HUES6 (cell line): ENCODE measurements around the gene CABS1.

Experiments
- H3K27ac ChIP-seq: 2 replicates; pipeline ENCODE4 v1.7.0; 2013; ENCODE audit warnings: low read depth, mild to moderate bottlenecking, low read length, inconsistent platforms
- H3K27me3 ChIP-seq: 2 replicates; pipeline ENCODE4 v1.6.1; 2013; ENCODE audit warnings: low read length; ENCODE audit not compliant: control insufficient read depth, insufficient read depth
- H3K36me3 ChIP-seq: 2 replicates; pipeline ENCODE4 v1.6.1; 2013; ENCODE audit warnings: low read length; ENCODE audit not compliant: control insufficient read depth, insufficient read depth
- H3K4me1 ChIP-seq: 2 replicates; pipeline ENCODE4 v1.6.1; 2013; ENCODE audit warnings: low read length; ENCODE audit not compliant: control insufficient read depth, insufficient read depth
- H3K4me3 ChIP-seq: 2 replicates; pipeline ENCODE4 v1.5.1; 2013; ENCODE audit warnings: low read depth, low read length
- H3K9ac ChIP-seq: one replicate; pipeline ENCODE4 v1.6.1; 2013; ENCODE audit warnings: mild to moderate bottlenecking, low read length
- H3K9me3 ChIP-seq: 2 replicates; pipeline ENCODE4 v1.6.1; 2013; ENCODE audit warnings: low read depth, low read length; ENCODE audit not compliant: control insufficient read depth, insufficient read depth

CABS1 gene

DNA sequence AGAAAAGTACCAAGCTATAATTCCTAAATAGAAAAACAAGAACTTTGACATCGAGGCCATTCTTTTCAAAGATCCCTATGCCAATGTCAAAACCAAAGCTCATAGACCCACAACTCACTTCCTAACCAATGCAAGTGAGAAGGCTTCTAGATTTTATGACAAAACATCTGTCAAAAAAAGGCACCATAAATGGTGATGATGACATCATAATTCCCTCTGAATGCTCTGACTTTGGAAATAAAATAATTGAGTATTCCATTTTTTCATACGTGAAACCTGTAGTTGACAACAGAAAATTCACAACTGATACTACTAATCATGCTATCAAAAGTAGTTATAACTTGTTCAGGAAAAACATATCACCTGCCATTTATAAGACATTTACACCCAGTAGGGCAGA, 8.7 kb upstream of the CABS1 start:
- H3K9me3 ChIP-seq, result no peaks in the 10 kb centered on the region
- H3K27ac ChIP-seq, result no peak overlapping the region
- no peaks in the 10 kb centered on the region for H3K4me1 ChIP-seq
- H3K27me3 ChIP-seq, result no peaks in the 10 kb centered on the region; the same call in 1 of the 2 replicates
- no peak overlapping the region for H3K4me3 ChIP-seq
- H3K36me3 ChIP-seq, result no peaks in the 10 kb centered on the region
- H3K9ac ChIP-seq, result no peak overlapping the region

- no peak overlapping the region for H3K4me3 ChIP-seq
- H3K4me1 ChIP-seq, result no peaks in the 10 kb centered on the region
- H3K36me3 ChIP-seq, result no peaks in the 10 kb centered on the region
- H3K9me3 ChIP-seq, result no peaks in the 10 kb centered on the region
- H3K27ac ChIP-seq, result no peak overlapping the region
- H3K27me3 ChIP-seq, result no peaks in the 10 kb centered on the region
- no peak overlapping the region for H3K9ac ChIP-seq
Observed at GRCh38 chr4:70336043-70336442, 1.3 kb downstream of the CABS1 start.

GRCh38 chr4:70337886-70338420, 3.2 kb downstream of the CABS1 start:
- no peaks in the 10 kb centered on the region for H3K9me3 ChIP-seq
- H3K9ac ChIP-seq, result no peak overlapping the region
- no peak overlapping the region for H3K4me3 ChIP-seq
- no peaks in the 10 kb centered on the region for H3K4me1 ChIP-seq
- H3K27ac ChIP-seq, result no peak overlapping the region
- no peaks in the 10 kb centered on the region for H3K27me3 ChIP-seq
- no peaks in the 10 kb centered on the region for H3K36me3 ChIP-seq

DNA sequence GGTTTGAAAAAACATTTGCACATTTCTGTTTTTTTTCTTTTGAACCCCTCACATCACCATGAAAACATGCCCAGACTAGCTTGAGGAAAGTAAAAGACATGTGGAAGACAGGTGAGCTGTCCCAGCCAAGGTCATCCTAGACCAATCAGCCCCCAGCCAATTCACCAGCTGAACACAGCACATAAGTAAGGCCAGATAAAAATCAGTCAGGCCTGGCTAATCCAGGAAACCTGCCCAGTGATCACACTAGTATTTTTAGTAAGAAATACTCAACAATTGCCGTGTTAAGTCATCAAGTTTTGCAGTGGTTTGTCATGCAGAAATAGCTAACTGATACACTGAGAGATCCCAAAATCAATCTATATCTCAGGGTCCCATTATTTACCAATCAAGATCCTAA, 21.4 kb downstream of the CABS1 start:
- no peaks in the 10 kb centered on the region for H3K36me3 ChIP-seq
- H3K9me3 ChIP-seq, result no peaks in the 10 kb centered on the region; the same call in 1 of the 2 replicates
- no peak overlapping the region for H3K9ac ChIP-seq
- peaks cover 2% of the 10 kb centered on the region; the same call in 1 of the 2 replicates for H3K4me1 ChIP-seq
- H3K27me3 ChIP-seq, result no peaks in the 10 kb centered on the region
- no peak overlapping the region for H3K4me3 ChIP-seq
- no peak overlapping the region for H3K27ac ChIP-seq

DNA sequence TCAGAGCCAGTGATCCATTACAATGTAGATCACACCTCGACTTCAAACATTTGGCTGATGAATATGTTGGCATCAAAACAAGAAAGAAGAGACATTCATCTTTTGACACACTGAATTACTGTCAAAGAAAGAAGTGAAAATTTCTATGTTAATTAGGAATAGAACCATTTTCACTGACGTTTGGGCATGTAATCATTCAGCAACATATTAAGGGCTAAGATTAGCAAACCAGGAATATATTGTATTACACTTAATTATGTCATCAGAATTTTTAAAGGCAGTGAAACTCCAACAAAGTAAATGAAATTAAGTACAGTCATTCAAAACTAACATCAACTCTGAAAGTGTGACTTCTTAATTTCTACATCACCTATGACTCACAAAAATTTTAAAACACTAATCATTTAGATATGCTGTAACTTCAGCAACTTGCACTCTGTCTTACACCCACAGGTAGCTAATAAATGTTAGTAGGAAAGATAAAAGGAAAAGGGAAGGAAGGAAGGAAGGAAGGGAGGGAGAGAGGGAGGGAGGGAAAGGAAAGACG, 24.4 kb downstream of the CABS1 start:
- Histone ChIP-seq H3K27me3 (no peaks in the 10 kb centered on the region), H3K4me1 (peaks cover 2% of the 10 kb centered on the region; the same call in 1 of the 2 replicates), H3K36me3 (no peaks in the 10 kb centered on the region), H3K9ac (no peak overlapping the region), H3K27ac (no peak overlapping the region), H3K9me3 (no peaks in the 10 kb centered on the region; the same call in 1 of the 2 replicates), H3K4me3 (no peak overlapping the region)

DNA sequence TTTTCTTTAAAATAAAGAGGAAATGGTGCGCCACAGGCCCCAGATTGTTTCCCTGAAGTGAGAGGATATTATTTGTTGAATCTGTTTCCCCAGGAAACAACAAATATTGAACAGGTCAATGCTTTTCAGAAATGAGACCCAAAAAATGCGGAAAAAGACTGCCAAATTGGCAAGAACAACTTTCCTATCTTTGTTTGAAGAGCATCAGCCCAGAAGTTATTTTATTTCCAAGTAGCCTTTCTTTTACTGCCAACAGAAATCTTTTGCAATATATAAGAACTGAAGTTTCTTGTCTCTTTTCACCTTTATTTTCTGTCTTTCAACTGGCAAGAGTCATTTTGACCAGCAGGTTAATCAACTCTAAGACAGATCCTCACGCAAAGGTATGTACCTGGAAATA, 25.7 kb downstream of the CABS1 start, which contains the start of gene SMR3A:
Gene SMR3A (plus strand): TSS at position 301 of the 400 bp plus-strand sequence. CDS start 1,356 bp downstream, outside the sequence.
- Histone ChIP-seq H3K9me3 (no peaks in the 10 kb centered on the region; the same call in 1 of the 2 replicates), H3K4me1 (no peaks in the 10 kb centered on the region), H3K4me3 (no peak within 1 kb of the TSS), H3K9ac (no peak within 1 kb of the TSS), H3K36me3 (no peaks in the 10 kb centered on the region), H3K27me3 (no peaks in the 10 kb centered on the region), H3K27ac (no peak within 1 kb of the TSS)

- no peaks in the 10 kb centered on the region for H3K36me3 ChIP-seq
- no peak overlapping the region for H3K27ac ChIP-seq
- H3K9ac ChIP-seq, result no peak overlapping the region
- no peaks in the 10 kb centered on the region for H3K4me1 ChIP-seq
- H3K4me3 ChIP-seq, result no peak overlapping the region
- no peaks in the 10 kb centered on the region for H3K9me3 ChIP-seq
- no peaks in the 10 kb centered on the region for H3K27me3 ChIP-seq
Observed at GRCh38 chr4:70364002-70364401, 29.2 kb downstream of the CABS1 start.

- no peaks in the 10 kb centered on the region for H3K4me1 ChIP-seq
- H3K9me3 ChIP-seq, result no peaks in the 10 kb centered on the region
- no peak overlapping the region for H3K4me3 ChIP-seq
- H3K9ac ChIP-seq, result no peak overlapping the region
- no peaks in the 10 kb centered on the region for H3K27me3 ChIP-seq
- no peaks in the 10 kb centered on the region for H3K36me3 ChIP-seq
- no peak overlapping the region for H3K27ac ChIP-seq
Observed at GRCh38 chr4:70365479-70365878, 30.7 kb downstream of the CABS1 start.

GRCh38 chr4:70367813-70368212, 33.0 kb downstream of the CABS1 start:
- Histone ChIP-seq H3K9me3 (no peaks in the 10 kb centered on the region), H3K36me3 (no peaks in the 10 kb centered on the region), H3K4me3 (no peak overlapping the region), H3K27me3 (no peaks in the 10 kb centered on the region), H3K27ac (no peak overlapping the region), H3K9ac (no peak overlapping the region), H3K4me1 (no peaks in the 10 kb centered on the region)

GRCh38 chr4:70371987-70372386, 37.2 kb downstream of the CABS1 start:
- no peaks in the 10 kb centered on the region for H3K4me1 ChIP-seq
- H3K36me3 ChIP-seq, result no peaks in the 10 kb centered on the region
- no peak overlapping the region for H3K27ac ChIP-seq
- no peaks in the 10 kb centered on the region for H3K27me3 ChIP-seq
- no peak overlapping the region for H3K9ac ChIP-seq
- no peak overlapping the region for H3K4me3 ChIP-seq
- no peaks in the 10 kb centered on the region for H3K9me3 ChIP-seq

GRCh38 chr4:70372760-70373159, 38.0 kb downstream of the CABS1 start:
- Histone ChIP-seq H3K27ac (no peak overlapping the region), H3K4me3 (no peak overlapping the region)

More at GRCh38 chr4:70372760-70373159, 38.0 kb downstream of the CABS1 start:
- Histone ChIP-seq H3K9ac (no peak overlapping the region), H3K27me3 (no peaks in the 10 kb centered on the region), H3K36me3 (no peaks in the 10 kb centered on the region), H3K9me3 (no peaks in the 10 kb centered on the region), H3K4me1 (no peaks in the 10 kb centered on the region)
